Neuronal stem cell (in vitro differentiated cells): ENCODE results near the gene RUNX2.

Experiments
- DNase-seq: peaks from one replicate; pipeline ENCODE4 v3.0.0-alpha.2; 2013; ENCODE audit warnings: low spot score
- H2AFZ ChIP-seq: one replicate; pipeline ENCODE4 v1.6.1; 2013; ENCODE audit warnings: mild to moderate bottlenecking, low read length, inconsistent platforms
- H2AK5ac ChIP-seq: 2 replicates; pipeline ENCODE4 v1.6.1; 2013; ENCODE audit warnings: low read depth, mild to moderate bottlenecking, inconsistent platforms, low read length, moderate library complexity, mixed read lengths
- H2BK120ac ChIP-seq: 2 replicates; pipeline ENCODE4 v1.6.1; 2013; ENCODE audit warnings: low read depth, mild to moderate bottlenecking, inconsistent platforms, low read length, moderate library complexity, mixed read lengths
- H2BK12ac ChIP-seq: one replicate; pipeline ENCODE4 v1.6.1; 2013; ENCODE audit warnings: low read length, inconsistent platforms
- H2BK15ac ChIP-seq: 2 replicates; pipeline ENCODE4 v1.6.1; 2013; ENCODE audit warnings: mild to moderate bottlenecking, low read length, inconsistent platforms, mixed read lengths
- H2BK5ac ChIP-seq: one replicate; pipeline ENCODE4 v1.6.1; 2013; ENCODE audit warnings: inconsistent platforms, mild to moderate bottlenecking, low read length, moderate library complexity
- H3K14ac ChIP-seq: one replicate; pipeline ENCODE4 v1.6.1; 2013; ENCODE audit warnings: low read length, inconsistent platforms
- H3K18ac ChIP-seq: 2 replicates; pipeline ENCODE4 v1.6.1; 2013; ENCODE audit warnings: low read length, inconsistent platforms
- H3K23ac ChIP-seq: 2 replicates; pipeline ENCODE4 v1.6.1; 2013; ENCODE audit warnings: low read depth, mild to moderate bottlenecking, mixed read lengths, low read length, inconsistent platforms; ENCODE audit not compliant: poor library complexity
- H3K27ac ChIP-seq: replicated peaks from 3 replicates; pipeline ENCODE4 v1.5.1; 2013; ENCODE audit warnings: low read length, inconsistent platforms
- H3K27me3 ChIP-seq, 3 experiments: 2 replicates each; pipeline ENCODE4 v1.6.1; 2013; ENCODE audit warnings: low read length in 3 of 3, mild to moderate bottlenecking in 2 of 3, inconsistent platforms in 1 of 3, low read depth in 1 of 3, mixed read lengths in 1 of 3, moderate library complexity in 1 of 3; ENCODE audit not compliant: control insufficient read depth in 3 of 3, insufficient read depth in 3 of 3
- H3K36me3 ChIP-seq, 2 donors: replicated peaks in 1 of 2; 2 replicates each; pipeline ENCODE4 v1.6.1; 2013; ENCODE audit warnings: low read length in 2 of 2; ENCODE audit not compliant: control insufficient read depth in 2 of 2, insufficient read depth in 2 of 2
- H3K4ac ChIP-seq: 2 replicates; pipeline ENCODE4 v1.6.1; 2013; ENCODE audit warnings: inconsistent platforms, mild to moderate bottlenecking, low read length, moderate library complexity
- H3K4me1 ChIP-seq, 2 donors: 1 replicate in 1 of 2; 2 replicates in 1 of 2; pipeline ENCODE4 v1.6.1; 2013; ENCODE audit warnings: low read length in 2 of 2, low read depth in 1 of 2; ENCODE audit not compliant: control insufficient read depth in 2 of 2, insufficient read depth in 1 of 2
- H3K4me2 ChIP-seq: one replicate; pipeline ENCODE4 v1.6.1; 2013; ENCODE audit warnings: mild to moderate bottlenecking, low read length, inconsistent platforms; ENCODE audit not compliant: insufficient read depth, poor library complexity, severe bottlenecking
- H3K4me3 ChIP-seq, 2 donors: 2 replicates each; pipeline ENCODE4 v1.5.1; 2013; ENCODE audit warnings: low read length in 2 of 2, mild to moderate bottlenecking in 2 of 2, inconsistent platforms in 1 of 2, moderate library complexity in 1 of 2
- H3K79me1 ChIP-seq: one replicate; pipeline ENCODE4 v1.6.1; 2013; ENCODE audit warnings: low read depth, mild to moderate bottlenecking, inconsistent platforms, low read length, moderate library complexity
- H3K9ac ChIP-seq: one replicate; pipeline ENCODE4 v1.6.1; 2013; ENCODE audit warnings: mild to moderate bottlenecking, low read depth, low read length, inconsistent platforms; ENCODE audit not compliant: poor library complexity
- H3K9me3 ChIP-seq, 2 donors: replicated peaks in 1 of 2; 2 replicates each; pipeline versions ENCODE3 to v1.6.1; 2013; ENCODE audit warnings: low read length in 2 of 2, mild to moderate bottlenecking in 2 of 2, inconsistent platforms in 1 of 2, low read depth in 1 of 2, mixed read lengths in 1 of 2, moderate library complexity in 1 of 2; ENCODE audit not compliant: control insufficient read depth in 2 of 2, insufficient read depth in 1 of 2
- H4K8ac ChIP-seq: one replicate; pipeline ENCODE4 v1.6.1; 2013; ENCODE audit warnings: low read depth, mild to moderate bottlenecking, inconsistent platforms, low read length, moderate library complexity
- H4K91ac ChIP-seq: one replicate; pipeline ENCODE4 v1.6.1; 2013; ENCODE audit warnings: low read length, low read depth, mild to moderate bottlenecking, inconsistent platforms; ENCODE audit not compliant: poor library complexity
- WGBS, 2 donors: extraction: QIAGEN DNeasy Blood & Tissue Kit; methylation state at CpG; one replicate each; pipeline ENCODE4 v1.1.7; 2013; ENCODE audit warnings: missing lambda C conversion rate in 2 of 2, mixed read lengths in 1 of 2; ENCODE audit not compliant: insufficient read length in 2 of 2, insufficient replicate concordance in 1 of 2; ENCODE audit errors: extremely low coverage in 2 of 2; 5-methylcytosine and 5-hydroxymethylcytosine counted together

RUNX2 gene

DNA sequence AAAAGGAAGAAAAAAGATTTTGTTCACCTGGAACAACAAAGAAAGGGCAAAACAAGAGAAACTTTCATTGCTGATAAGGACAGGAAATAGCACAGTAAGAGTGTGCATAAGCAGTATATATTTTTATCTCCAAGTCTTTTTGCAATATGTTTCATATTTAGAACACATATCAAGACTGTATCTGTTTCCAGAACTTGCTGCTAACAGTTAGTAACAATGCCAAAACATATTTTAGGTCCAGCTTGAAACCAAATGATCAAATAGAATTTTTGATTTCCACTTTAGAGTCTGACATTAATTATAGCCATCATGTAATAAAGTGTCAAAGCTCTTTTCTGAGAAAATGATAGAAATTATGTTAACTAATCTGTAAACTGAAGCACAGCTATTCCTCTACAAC is 193.1 kb downstream of the RUNX2 start:
- no peak overlapping the region for H3K14ac ChIP-seq
- H4K91ac ChIP-seq = no peak overlapping the region
- no peak for DNase-seq
- H3K27ac ChIP-seq = no peak overlapping the region
- no peak overlapping the region for H2BK15ac ChIP-seq
- H3K4ac ChIP-seq = no peak overlapping the region
- H3K79me1 ChIP-seq = no peaks in the 10 kb centered on the region
- H2AFZ ChIP-seq = no peak overlapping the region
- no peak overlapping the region for H3K4me2 ChIP-seq
- H3K9me3 ChIP-seq = no peaks in the 10 kb centered on the region
- peaks cover 0 to 2% of the 10 kb centered on the region in 2 donors for H3K4me1 ChIP-seq
- no peak overlapping the region for H2BK5ac ChIP-seq
- H2BK12ac ChIP-seq = no peak overlapping the region
- H3K4me3 ChIP-seq = no peak overlapping the region
- no peak overlapping the region for H2BK120ac ChIP-seq
- H3K18ac ChIP-seq = no peak overlapping the region
- no peak overlapping the region for H3K23ac ChIP-seq
- H2AK5ac ChIP-seq = no peak overlapping the region
- H3K36me3 ChIP-seq = peaks cover 0 to 83% of the 10 kb centered on the region in 2 donors
- H3K9ac ChIP-seq = no peak overlapping the region
- H3K27me3 ChIP-seq = no peaks in the 10 kb centered on the region
- H4K8ac ChIP-seq = no peak overlapping the region

GRCh38 chr6:45522486-45522885 is 194.4 kb downstream of the RUNX2 start:
- H3K27ac ChIP-seq = no peak overlapping the region
- no peak overlapping the region for H3K9ac ChIP-seq
- H3K4ac ChIP-seq = no peak overlapping the region
- no peak overlapping the region for H4K8ac ChIP-seq
- no peak overlapping the region for H3K4me2 ChIP-seq
- H2BK5ac ChIP-seq = no peak overlapping the region
- no peak overlapping the region for H3K23ac ChIP-seq
- H2BK15ac ChIP-seq = no peak overlapping the region
- H2AK5ac ChIP-seq = no peak overlapping the region
- H2AFZ ChIP-seq = no peak overlapping the region
- no peaks in the 10 kb centered on the region for H3K9me3 ChIP-seq
- H3K27me3 ChIP-seq = no peaks in the 10 kb centered on the region
- H3K18ac ChIP-seq = no peak overlapping the region
- no peak overlapping the region for H2BK120ac ChIP-seq
- peaks cover 0 to 2% of the 10 kb centered on the region in 2 donors for H3K4me1 ChIP-seq
- DNase-seq = no peak
- WGBS, 2 donors = 100% methylated on average over 2 of the region's 4 CpGs; no CpG with 5 or more reads in 1 of the 2 donors
- H3K4me3 ChIP-seq = no peak overlapping the region
- no peaks in the 10 kb centered on the region for H3K79me1 ChIP-seq
- peaks cover 0 to 83% of the 10 kb centered on the region in 2 donors for H3K36me3 ChIP-seq
- no peak overlapping the region for H2BK12ac ChIP-seq
- H4K91ac ChIP-seq = no peak overlapping the region
- no peak overlapping the region for H3K14ac ChIP-seq

- H3K9me3 ChIP-seq = no peaks in the 10 kb centered on the region
- H3K14ac ChIP-seq = no peak overlapping the region
- H2BK12ac ChIP-seq = no peak overlapping the region
- H3K4me2 ChIP-seq = no peak overlapping the region
- no peak overlapping the region for H3K27ac ChIP-seq
- no peak overlapping the region for H2AFZ ChIP-seq
- H3K36me3 ChIP-seq = peaks cover 0 to 81% of the 10 kb centered on the region in 2 donors
- H3K23ac ChIP-seq = no peak overlapping the region
- H3K4me1 ChIP-seq = no peaks in the 10 kb centered on the region
- no peak overlapping the region for H3K4me3 ChIP-seq
- H4K8ac ChIP-seq = no peak overlapping the region
- no peak overlapping the region for H4K91ac ChIP-seq
- WGBS, 2 donors = no CpG with 5 or more reads among the region's 1 CpG
- H2BK120ac ChIP-seq = no peak overlapping the region
- no peaks in the 10 kb centered on the region for H3K27me3 ChIP-seq
- no peak overlapping the region for H3K9ac ChIP-seq
- H3K18ac ChIP-seq = no peak overlapping the region
- H2AK5ac ChIP-seq = no peak overlapping the region
- H3K79me1 ChIP-seq = no peaks in the 10 kb centered on the region
- no peak for DNase-seq
- no peak overlapping the region for H2BK15ac ChIP-seq
- H2BK5ac ChIP-seq = no peak overlapping the region
- no peak overlapping the region for H3K4ac ChIP-seq
Measured at GRCh38 chr6:45527210-45527609, 199.1 kb downstream of the RUNX2 start.

- H2AK5ac ChIP-seq = no peak overlapping the region
- H3K4me1 ChIP-seq = peaks cover 0 to 1% of the 10 kb centered on the region in 2 donors
- H3K4ac ChIP-seq = no peak overlapping the region
- no peak overlapping the region for H2BK5ac ChIP-seq
- H3K14ac ChIP-seq = no peak overlapping the region
- no peaks in the 10 kb centered on the region for H3K9me3 ChIP-seq
- no peaks in the 10 kb centered on the region for H3K79me1 ChIP-seq
- no peak overlapping the region for H2AFZ ChIP-seq
- no peak overlapping the region for H3K18ac ChIP-seq
- H3K27ac ChIP-seq = no peak overlapping the region
- no peak overlapping the region for H3K23ac ChIP-seq
- H2BK120ac ChIP-seq = no peak overlapping the region
- peaks cover 0 to 81% of the 10 kb centered on the region in 2 donors for H3K36me3 ChIP-seq
- H4K8ac ChIP-seq = no peak overlapping the region
- WGBS, 2 donors = no CpG with 5 or more reads among the region's 2 CpGs
- no peaks in the 10 kb centered on the region for H3K27me3 ChIP-seq
- H4K91ac ChIP-seq = no peak overlapping the region
- no peak overlapping the region for H3K4me2 ChIP-seq
- H2BK15ac ChIP-seq = no peak overlapping the region
- H3K4me3 ChIP-seq = no peak overlapping the region
- no peak for DNase-seq
- H3K9ac ChIP-seq = no peak overlapping the region
- H2BK12ac ChIP-seq = no peak overlapping the region
Measured at GRCh38 chr6:45531999-45532595, 204.0 kb downstream of the RUNX2 start.
